Lower leg skin (tissue), 4 donors: ENCODE data around the gene OR4D9. TPM values are rescaled to one million over a fixed set of nuclear protein-coding genes. Genes with fewer than 3 reads are reported as not detected.
"Not testable (repeated sequence)": the region's sequence is repeated elsewhere in the genome, so short reads cannot be mapped to it uniquely, and the experiment has no call there.

Experiments used
- DNase-seq, 2 donors: peaks; one replicate each; pipeline ENCODE4 v3.0.0-alpha.2; 2019; ENCODE audit warnings: low spot score in 2 of 2
- H3K4me3 ChIP-seq: fragments of 200-600 bp; sonication (generic); 2 replicates; pipeline ENCODE4 v1.5.1; 2017; ENCODE audit warnings: mild to moderate bottlenecking, low read depth; ENCODE audit not compliant: poor library complexity, severe bottlenecking
- POLR2A ChIP-seq, 2 donors: fragments of 450-650 bp; IDR thresholded peaks; one replicate each; pipeline ENCODE4 v1.6.1; 2016 to 2017; ENCODE audit warnings: antibody characterized with exemption in 2 of 2, mild to moderate bottlenecking in 1 of 2, moderate library complexity in 1 of 2
- WGBS, 2 donors: methylation state at CpG; one replicate each; pipeline ENCODE4 v1.1.5; 2018; 5-methylcytosine and 5-hydroxymethylcytosine counted together
- intact Hi-C: fragments of 100-400 bp; cut with DNase I; formaldehyde crosslinking; loops from one replicate; pipeline ENCODE4 v1.15.0; 2023; ENCODE audit warnings: low total_unique reads
- total RNA-seq, 4 donors: library from RNA; depleted of rRNA; stranded (reverse); fragments of >200 nt; gene quantifications; one replicate each; pipeline ENCODE4 v1.1.0, GENCODE V29; 2016
- TF ChIP-seq, protein P1 (sequence below), 3 donors: fragments of 450-650 bp; IDR thresholded peaks; one replicate each; pipeline ENCODE4 v1.5.1; 2016; ENCODE audit warnings: antibody characterized with exemption in 3 of 3, mild to moderate bottlenecking in 3 of 3, moderate library complexity in 2 of 3

Gene OR4D9
- total RNA-seq, 4 donors from 2014 or later, result not detected

DNA sequence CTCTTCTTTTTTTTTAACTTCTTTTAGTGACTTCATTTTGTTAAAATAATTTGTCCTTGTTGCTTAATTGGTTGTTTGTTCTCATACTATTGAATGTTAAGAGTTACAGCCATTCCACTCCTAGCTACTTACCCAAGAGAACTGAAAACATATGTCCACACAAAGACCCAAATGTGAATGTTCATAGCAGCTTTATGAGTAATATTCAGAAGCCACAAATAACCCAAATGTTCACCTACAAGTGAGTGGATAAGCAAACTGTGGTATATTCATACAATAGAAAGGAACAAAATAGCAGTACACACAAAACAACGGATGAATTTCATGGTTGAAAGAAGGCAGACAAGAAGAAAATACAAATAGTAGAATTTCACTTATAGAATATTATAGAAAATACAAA is 9.4 kb upstream of the OR4D9 start:
- WGBS, 2 donors, result 32 to 91% methylated on average over 1 of the region's 1 CpG
- TF ChIP-seq, protein P1, sequence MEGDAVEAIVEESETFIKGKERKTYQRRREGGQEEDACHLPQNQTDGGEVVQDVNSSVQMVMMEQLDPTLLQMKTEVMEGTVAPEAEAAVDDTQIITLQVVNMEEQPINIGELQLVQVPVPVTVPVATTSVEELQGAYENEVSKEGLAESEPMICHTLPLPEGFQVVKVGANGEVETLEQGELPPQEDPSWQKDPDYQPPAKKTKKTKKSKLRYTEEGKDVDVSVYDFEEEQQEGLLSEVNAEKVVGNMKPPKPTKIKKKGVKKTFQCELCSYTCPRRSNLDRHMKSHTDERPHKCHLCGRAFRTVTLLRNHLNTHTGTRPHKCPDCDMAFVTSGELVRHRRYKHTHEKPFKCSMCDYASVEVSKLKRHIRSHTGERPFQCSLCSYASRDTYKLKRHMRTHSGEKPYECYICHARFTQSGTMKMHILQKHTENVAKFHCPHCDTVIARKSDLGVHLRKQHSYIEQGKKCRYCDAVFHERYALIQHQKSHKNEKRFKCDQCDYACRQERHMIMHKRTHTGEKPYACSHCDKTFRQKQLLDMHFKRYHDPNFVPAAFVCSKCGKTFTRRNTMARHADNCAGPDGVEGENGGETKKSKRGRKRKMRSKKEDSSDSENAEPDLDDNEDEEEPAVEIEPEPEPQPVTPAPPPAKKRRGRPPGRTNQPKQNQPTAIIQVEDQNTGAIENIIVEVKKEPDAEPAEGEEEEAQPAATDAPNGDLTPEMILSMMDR (IDR thresholded peaks at IDR 0.05), result no peak
- no peak for TF ChIP-seq POLR2A (IDR thresholded peaks at IDR 0.05)
- no peak overlapping the region for H3K4me3 ChIP-seq
- no peak for DNase-seq
- intact Hi-C loops, result no loop called here

DNA sequence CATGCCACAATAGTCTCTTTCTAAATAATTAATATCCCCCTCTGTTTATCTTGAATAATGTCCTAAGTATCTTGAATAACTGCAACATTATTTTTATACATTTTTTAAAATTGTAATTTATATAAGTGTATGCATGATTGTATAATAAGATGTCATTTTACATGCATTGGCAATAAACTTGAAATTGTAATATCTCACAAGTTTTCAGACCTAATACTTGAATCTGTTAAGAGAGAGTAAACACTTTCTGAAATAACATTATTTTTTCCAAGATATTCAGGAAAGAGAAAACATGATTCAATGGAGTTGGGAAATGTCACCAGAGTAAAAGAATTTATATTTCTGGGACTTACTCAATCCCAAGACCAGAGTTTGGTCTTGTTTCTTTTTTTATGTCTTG is 8.1 kb upstream of the OR4D9 start, which contains the start of gene OR4D11:
OR4D11 (plus strand) TSS at position 301 of the 400 bp plus-strand sequence; CDS start at position 301, 0 bp downstream.
- TF ChIP-seq, protein P1 (IDR thresholded peaks at IDR 0.05), result no peak
- TF ChIP-seq POLR2A (IDR thresholded peaks at IDR 0.05), result no peak
- DNase-seq, result no peak
- intact Hi-C loops, result no loop called here
- no peak within 1 kb of the TSS for H3K4me3 ChIP-seq

DNA sequence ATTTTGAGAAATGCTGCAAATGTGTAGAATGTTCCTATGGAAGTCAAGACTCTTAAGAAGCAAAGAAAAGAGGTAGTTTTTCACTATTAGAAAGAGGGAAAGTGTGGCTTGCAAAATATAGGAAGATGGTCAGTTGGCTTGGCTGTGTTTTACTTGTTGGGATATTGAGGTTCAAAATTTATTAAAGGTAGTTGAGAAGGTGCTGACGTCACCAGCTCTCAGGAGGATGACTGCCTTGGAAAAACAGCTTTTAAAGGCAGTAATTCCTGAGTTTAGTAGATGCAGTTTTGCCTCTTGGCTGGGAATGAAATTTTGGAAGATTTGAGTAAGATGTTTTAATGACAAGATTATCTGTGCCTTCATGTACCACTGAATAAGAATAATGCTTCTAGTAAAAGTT is 336 bp downstream of the OR4D9 start:
- intact Hi-C loops, result no loop called here
- H3K4me3 ChIP-seq, result no peak overlapping the region
- no peak for DNase-seq
- WGBS, 2 donors, result 60 to 76% methylated on average over 1 of the region's 1 CpG
- TF ChIP-seq POLR2A (IDR thresholded peaks at IDR 0.05), result no peak
- TF ChIP-seq, protein P1 (IDR thresholded peaks at IDR 0.05), result no peak

DNA sequence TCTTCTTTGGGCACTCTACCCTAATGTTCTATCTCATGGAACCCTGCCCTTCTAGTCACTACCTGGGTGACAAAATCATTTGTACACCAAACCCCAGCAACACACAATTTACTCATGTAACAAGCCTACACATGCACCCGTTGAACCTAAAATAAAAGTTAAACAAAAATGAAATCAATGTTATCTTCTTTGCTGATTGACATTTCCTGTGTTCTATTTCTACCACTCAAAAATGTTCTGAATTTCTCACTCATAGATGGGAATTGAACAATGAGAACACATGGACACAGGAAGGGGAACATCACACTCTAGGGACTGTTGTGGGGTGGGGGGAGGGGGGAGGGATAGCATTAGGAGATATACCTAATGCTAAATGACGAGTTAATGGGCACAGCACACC is 8.8 kb downstream of the OR4D9 start:
- WGBS, 2 donors, result 68 to 71% methylated on average over 2 of the region's 2 CpGs
- H3K4me3 ChIP-seq, intact Hi-C loops, DNase-seq: not testable (repeated sequence)

DNA sequence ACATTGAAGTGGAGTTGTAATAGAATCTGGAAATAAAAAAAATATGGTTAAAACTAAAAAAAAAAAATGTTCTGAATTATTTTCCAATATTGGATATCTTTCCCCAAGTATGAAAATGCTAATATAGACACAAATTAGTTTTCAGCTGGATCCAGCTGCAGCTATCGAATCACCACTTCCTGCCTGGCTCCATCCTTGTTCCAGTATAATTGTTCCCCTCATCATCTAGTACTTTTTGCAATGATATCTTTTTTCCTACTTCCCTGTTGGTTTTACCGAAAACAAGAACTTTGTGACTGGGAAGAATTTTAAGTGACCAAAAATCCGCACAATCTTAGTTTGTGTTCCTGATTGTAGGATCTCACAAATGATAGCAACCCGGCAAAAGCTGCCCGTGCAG is 9.4 kb downstream of the OR4D9 start:
- no peak for TF ChIP-seq POLR2A (IDR thresholded peaks at IDR 0.05)
- TF ChIP-seq, protein P1 (IDR thresholded peaks at IDR 0.05), result no peak
- DNase-seq, result no peak
- intact Hi-C loops, result no loop called here
- whole genome bisulfite sequencing, 2 donors, result 73 to 83% methylated on average over 5 of the region's 5 CpGs
- no peak overlapping the region for H3K4me3 ChIP-seq

DNA sequence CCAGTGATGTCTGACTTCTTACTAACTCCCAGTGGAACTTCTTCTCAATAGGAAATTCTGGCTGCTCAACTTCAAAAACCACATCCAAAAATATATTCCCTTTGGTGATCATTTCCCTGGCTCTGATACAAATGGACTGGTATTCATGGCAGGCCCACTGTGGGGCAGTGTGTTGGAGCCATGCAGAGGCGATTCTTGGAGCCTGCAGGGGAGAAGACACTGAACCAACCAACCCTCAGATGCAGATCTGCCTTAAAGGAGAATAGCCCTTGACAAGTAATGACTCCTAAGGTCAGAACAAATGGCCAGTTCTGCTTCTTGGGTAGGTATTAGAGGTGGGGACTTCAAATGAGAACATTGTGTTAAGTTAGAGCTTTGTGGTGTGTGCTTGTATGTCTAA is 12.2 kb downstream of the OR4D9 start:
- intact Hi-C loops, result no loop called here
- TF ChIP-seq, protein P1 (IDR thresholded peaks at IDR 0.05), result no peak
- TF ChIP-seq POLR2A (IDR thresholded peaks at IDR 0.05), result no peak

More for the DNA sequence above, 12.2 kb downstream of the OR4D9 start:
- H3K4me3 ChIP-seq, result no peak overlapping the region
- WGBS, 2 donors, result 8 to 28% methylated on average over 1 of the region's 1 CpG
- DNase-seq, result no peak
